ENCODE results near the gene CD59. TPM values are rescaled to one million over a fixed set of nuclear protein-coding genes. Genes with fewer than 3 reads are reported as not detected.

The CD59 gene
- total and polyA plus RNA-seq, 10 donors, result 21.6 to 281 (median 171) TPM

DNA sequence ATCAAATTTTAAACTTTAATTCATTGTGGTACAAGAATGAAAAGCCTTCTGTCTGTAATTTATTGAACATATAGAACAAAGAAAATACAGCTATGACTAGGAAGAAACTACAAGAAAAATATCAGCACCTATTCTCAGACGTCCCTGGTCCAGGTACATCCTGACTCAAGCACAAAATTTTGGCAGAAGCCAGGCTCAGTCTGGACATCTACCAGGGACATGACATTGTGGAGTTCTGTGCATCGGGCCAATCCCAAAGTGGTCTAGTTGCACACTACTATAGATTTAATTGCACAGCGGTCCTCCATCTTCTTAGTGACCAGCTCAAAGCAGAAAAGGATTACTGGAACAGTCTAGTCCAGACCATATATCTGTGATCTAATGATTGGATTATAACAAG lies 15.7 kb upstream of the CD59 start:
- Histone ChIP-seq H3K9me3 (no peaks in the 10 kb centered on the region), H3K4me1 (no peaks in the 10 kb centered on the region), H3K27me3 (replicated peaks in 1 of 7) (no peaks in the 10 kb centered on the region), H3K27ac (no peak overlapping the region), H3K4me3 (no peak overlapping the region), H3K36me3 (peaks cover 6 to 100% (median 81%) of the 10 kb centered on the region in 6 donors)
- intact Hi-C loops (cut with DNase I; ENCODE audit: low total_unique reads), result no loop called here
- TF ChIP-seq CTCF (IDR thresholded peaks at IDR 0.05 in 8 of 11, conservative IDR thresholded peaks at IDR 0.05 in 3 of 11) (no peak), POLR2AphosphoS5 (IDR thresholded peaks at IDR 0.05) (no peak), POLR2A (IDR thresholded peaks at IDR 0.05) (no peak)
- 91 to 96% (median 93%) methylated on average over 3 of the region's 3 CpGs for WGBS, 5 donors
- no peak for DNase-seq

DNA sequence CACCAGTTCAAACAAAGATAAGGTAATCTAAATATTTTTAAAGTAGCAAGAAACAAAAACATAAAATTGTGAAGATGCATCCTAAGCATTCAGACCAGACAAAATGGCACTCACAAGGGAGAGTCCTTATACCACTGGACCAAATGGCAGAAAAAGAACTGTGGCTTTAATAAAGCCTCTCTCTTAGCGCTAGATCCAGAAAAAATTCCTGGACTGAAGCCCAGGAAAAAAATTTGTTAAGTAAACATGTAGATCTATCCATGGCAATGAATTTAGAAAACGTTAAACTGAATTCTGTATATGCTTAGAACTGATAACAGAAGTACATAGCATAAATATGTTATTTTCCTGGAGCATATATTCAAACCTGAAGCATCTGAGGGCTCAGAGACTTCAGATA lies 11.8 kb upstream of the CD59 start:
- WGBS, 5 donors, result 61 to 77% (median 68%) methylated on average over 2 of the region's 2 CpGs
- Histone ChIP-seq H3K4me1 (no peaks in the 10 kb centered on the region), H3K9me3 (no peaks in the 10 kb centered on the region), H3K27ac (no peak overlapping the region), H3K27me3 (replicated peaks in 1 of 7) (no peaks in the 10 kb centered on the region), H3K4me3 (no peak overlapping the region), H3K36me3 (peaks cover 3 to 99% (median 63%) of the 10 kb centered on the region in 6 donors)
- TF ChIP-seq CTCF (IDR thresholded peaks at IDR 0.05 in 8 of 11, conservative IDR thresholded peaks at IDR 0.05 in 3 of 11) (no peak), POLR2A (IDR thresholded peaks at IDR 0.05) (no peak), POLR2AphosphoS5 (IDR thresholded peaks at IDR 0.05) (no peak)
- intact Hi-C loops (cut with DNase I; ENCODE audit: low total_unique reads), result no loop called here
- no peak for DNase-seq

GRCh38 chr11:33743291-33743690 lies 7.1 kb upstream of the CD59 start:
- no peak for DNase-seq
- WGBS, 5 donors, result 89 to 91% (median 89%) methylated on average over 5 of the region's 5 CpGs
- Histone ChIP-seq H3K27ac (no peak overlapping the region), H3K36me3 (peaks cover 3 to 70% (median 32%) of the 10 kb centered on the region in 6 donors), H3K27me3 (replicated peaks in 1 of 7) (no peaks in the 10 kb centered on the region), H3K9me3 (no peaks in the 10 kb centered on the region), H3K4me3 (no peak overlapping the region), H3K4me1 (no peaks in the 10 kb centered on the region)
- intact Hi-C loops (cut with DNase I; ENCODE audit: low total_unique reads), result loop anchor here (5.0 kb wide), 1 partner anchor 381 kb away; no protein-coding TSS in a partner anchor
- TF ChIP-seq POLR2AphosphoS5 (IDR thresholded peaks at IDR 0.05) (no peak), CTCF (IDR thresholded peaks at IDR 0.05 in 8 of 11, conservative IDR thresholded peaks at IDR 0.05 in 3 of 11) (no peak), POLR2A (IDR thresholded peaks at IDR 0.05) (no peak)

DNA sequence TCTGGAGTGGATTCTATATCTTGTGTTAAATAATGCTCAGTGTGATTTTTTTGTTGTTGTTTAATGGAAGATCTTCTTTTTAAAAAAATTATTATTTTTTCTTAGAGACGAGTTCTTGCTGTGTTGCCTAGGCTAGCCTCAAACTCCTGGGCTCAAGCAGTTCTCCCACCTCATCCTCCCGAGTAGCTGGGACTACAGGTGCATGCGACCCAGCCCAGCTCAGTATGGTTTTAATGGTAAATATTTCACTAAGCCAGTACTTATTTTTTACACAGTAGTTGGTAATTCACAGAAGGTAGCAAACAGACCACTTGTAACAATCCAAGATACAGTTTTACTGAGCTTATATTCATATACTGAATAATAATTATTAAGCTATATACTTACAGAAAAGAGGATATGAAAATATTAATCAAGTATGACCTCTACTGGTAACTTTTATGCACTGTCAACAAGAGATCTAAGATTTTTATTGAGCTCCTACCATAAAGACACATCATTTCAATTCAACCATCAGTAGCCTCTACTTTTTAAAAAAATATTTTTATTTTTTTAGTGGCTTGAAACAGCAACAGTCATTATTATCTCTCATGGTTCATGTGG lies 6.1 kb upstream of the CD59 start:
- H3K4me1 ChIP-seq, result peaks cover 0 to 4% (median 0%) of the 10 kb centered on the region in 6 donors
- no peaks in the 10 kb centered on the region for H3K9me3 ChIP-seq
- no peaks in the 10 kb centered on the region for H3K27me3 ChIP-seq (replicated peaks in 1 of 7)
- intact Hi-C loops (cut with DNase I; ENCODE audit: low total_unique reads), result loop anchor here (5.0 kb wide), 1 partner anchor 380 kb away; no protein-coding TSS in a partner anchor
- TF ChIP-seq POLR2A (IDR thresholded peaks at IDR 0.05), result no peak
- TF ChIP-seq CTCF (IDR thresholded peaks at IDR 0.05 in 8 of 11, conservative IDR thresholded peaks at IDR 0.05 in 3 of 11), result peak; percentile 17 to 64 (median 52)
- TF ChIP-seq POLR2AphosphoS5 (IDR thresholded peaks at IDR 0.05), result no peak
- DNase-seq, result no peak
- no peak overlapping the region for H3K27ac ChIP-seq
- 75 to 90% (median 81%) methylated on average over 3 of the region's 3 CpGs for WGBS, 5 donors
- no peak overlapping the region for H3K4me3 ChIP-seq
- peaks cover 2 to 61% (median 27%) of the 10 kb centered on the region in 6 donors for H3K36me3 ChIP-seq
